HL-60 (cell line): ENCODE data around the gene LELP1.
"Not testable (repeated sequence)": the region's sequence is repeated elsewhere in the genome, so short reads cannot be mapped to it uniquely, and the experiment has no call there.

Experiments
- DNase-seq, 2 experiments: peaks; one replicate each; pipeline ENCODE4 v3.0.0-alpha.2; 2010 to 2020; ENCODE audit warnings: low read depth in 1 of 2, low spot score in 1 of 2
- H3K27ac ChIP-seq: fragments of 250-450 bp; sonication (Bioruptor Pico); replicated peaks from 2 replicates; pipeline ENCODE4 v1.5.1; 2020; ENCODE audit warnings: mild to moderate bottlenecking, moderate library complexity
- H3K27me3 ChIP-seq: fragments of 250-450 bp; sonication (Bioruptor Pico); 2 replicates; pipeline ENCODE4 v1.5.1; 2021; ENCODE audit warnings: mild to moderate bottlenecking, moderate library complexity; ENCODE audit not compliant: insufficient read depth, poor library complexity, severe bottlenecking
- H3K4me3 ChIP-seq: replicated peaks from 2 replicates; pipeline ENCODE4 v1.5.1; 2011; ENCODE audit warnings: mild to moderate bottlenecking, control low read depth, low read length; ENCODE audit not compliant: insufficient read depth
- CTCF ChIP-seq: IDR thresholded peaks from one replicate; pipeline ENCODE4 v1.5.1; 2011; ENCODE audit warnings: low read length, control low read depth, inconsistent platforms; ENCODE audit not compliant: insufficient read depth
- GABPA ChIP-seq: IDR thresholded peaks from 2 replicates; pipeline ENCODE4 v1.6.1; 2012; ENCODE audit warnings: low read depth
- POLR2AphosphoS5 ChIP-seq: IDR thresholded peaks from 2 replicates; pipeline ENCODE4 v1.6.1; 2012; ENCODE audit warnings: low read depth
- REST ChIP-seq: IDR thresholded peaks from 2 replicates; pipeline ENCODE4 v1.6.1; 2012; ENCODE audit warnings: low read depth; ENCODE audit not compliant: insufficient replicate concordance
- SPI1 ChIP-seq: IDR thresholded peaks from 2 replicates; pipeline ENCODE4 v1.6.1; 2012; ENCODE audit warnings: low read depth, mild to moderate bottlenecking, borderline replicate concordance

Gene LELP1

GRCh38 chr1:153228491-153228890 is 25.3 kb downstream of the LELP1 start:
- no peak for DNase-seq

GRCh38 chr1:153229076-153229829 is 26.0 kb downstream of the LELP1 start:
- H3K27me3 ChIP-seq, H3K27ac ChIP-seq, H3K4me3 ChIP-seq: not testable (repeated sequence)
- peak in 1 of 2 experiments; percentile 9 for DNase-seq
- TF ChIP-seq CTCF: peak; percentile 19

More at GRCh38 chr1:153228491-153228890, 25.3 kb downstream of the LELP1 start:
- no peak for TF ChIP-seq GABPA
- TF ChIP-seq POLR2AphosphoS5: no peak
- TF ChIP-seq REST: no peak
- TF ChIP-seq CTCF: no peak
- no peak for TF ChIP-seq SPI1
- H3K27ac ChIP-seq: no peak overlapping the region
- no peak overlapping the region for H3K4me3 ChIP-seq
- no peaks in the 10 kb centered on the region for H3K27me3 ChIP-seq

GRCh38 chr1:153231363-153231762 is 28.1 kb downstream of the LELP1 start:
- DNase-seq: no peak
- Histone ChIP-seq H3K4me3 (no peak overlapping the region), H3K27me3 (no peaks in the 10 kb centered on the region), H3K27ac (peak overlapping the region; percentile 19; the same call in 1 of the 2 replicates)
- TF ChIP-seq GABPA (no peak), CTCF (no peak)

- TF ChIP-seq SPI1 (peak; percentile 16; the same call in 1 of the 2 replicates), POLR2AphosphoS5 (no peak), REST (no peak), GABPA (no peak)
- H3K4me3 ChIP-seq: no peak overlapping the region
- peak overlapping the region; percentile 19 for H3K27ac ChIP-seq
- H3K27me3 ChIP-seq: no peaks in the 10 kb centered on the region
- DNase-seq: peak in 1 of 2 experiments; percentile 52
These were observed 28.6 kb downstream of the LELP1 start for GRCh38 chr1:153231785-153232184.
